22Rv1 (cell line): Measurements from ENCODE around the gene MYG1.

Source experiments
- H3K27ac ChIP-seq: fragments of 450-650 bp; 2 replicates; pipeline ENCODE4 v1.5.1; 2017
- CTCF ChIP-seq: fragments of 450-650 bp; IDR thresholded peaks from 2 replicates; pipeline ENCODE4 v1.5.1; 2017; ENCODE audit warnings: mild to moderate bottlenecking
- ZFX ChIP-seq: fragments of 450-650 bp; IDR thresholded peaks from 2 replicates; pipeline ENCODE4 v1.6.1; 2017; ENCODE audit warnings: antibody characterized with exemption, borderline replicate concordance

MYG1 gene

GRCh38 chr12:53347905-53348304 lies 48.4 kb downstream of the MYG1 start:
- no peak overlapping the region for H3K27ac ChIP-seq
- TF ChIP-seq CTCF (no peak), ZFX (no peak)

- no peak for TF ChIP-seq ZFX
- TF ChIP-seq CTCF: peak; percentile 97
- peak overlapping the region; percentile 52 for H3K27ac ChIP-seq
Measured at GRCh38 chr12:53352331-53353256, 53.1 kb downstream of the MYG1 start.

DNA sequence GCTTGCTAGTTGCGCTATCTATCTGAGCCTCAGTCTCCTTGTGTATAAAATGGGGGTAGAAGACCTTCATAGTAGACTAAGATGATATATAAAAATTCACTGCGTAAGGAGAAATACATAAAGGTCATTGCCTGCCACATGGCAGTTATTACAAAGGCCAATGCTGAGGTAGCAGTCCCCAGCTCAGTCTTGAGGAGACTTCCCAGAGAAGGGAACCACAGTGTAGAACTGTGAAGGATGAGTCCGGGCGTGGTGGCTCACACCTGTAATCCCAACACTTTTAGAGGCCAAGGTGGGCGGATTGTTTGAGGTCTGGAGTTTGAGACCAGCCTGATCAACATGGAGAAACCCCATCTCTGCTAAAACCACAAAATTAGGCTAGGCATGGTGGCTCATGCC lies 53.8 kb downstream of the MYG1 start:
- peak overlapping the region; percentile 52 for H3K27ac ChIP-seq
- TF ChIP-seq CTCF (no peak), ZFX (no peak)

GRCh38 chr12:53355121-53355520 lies 55.6 kb downstream of the MYG1 start:
- no peak for TF ChIP-seq CTCF
- TF ChIP-seq ZFX: no peak
- no peak overlapping the region for H3K27ac ChIP-seq
